Measurements from ENCODE around the gene NRCAM.

GRCh38 chr7:108457871-108458270 is 1.6 kb upstream of the NRCAM start:
- TF ChIP-seq CTCF (IDR thresholded peaks at IDR 0.05) = no peak
- TF ChIP-seq EZH2 (IDR thresholded peaks at IDR 0.05; ENCODE audit: borderline replicate concordance, insufficient read depth, low read depth, low read length, poor library complexity, severe bottlenecking) = no peak

All from B cell (primary cell).